ENCODE measurements around the gene GRIN2D.

The GRIN2D gene

GRCh38 chr19:48418317-48419064 lies 25.0 kb downstream of the GRIN2D start:
- TF ChIP-seq, protein P1, sequence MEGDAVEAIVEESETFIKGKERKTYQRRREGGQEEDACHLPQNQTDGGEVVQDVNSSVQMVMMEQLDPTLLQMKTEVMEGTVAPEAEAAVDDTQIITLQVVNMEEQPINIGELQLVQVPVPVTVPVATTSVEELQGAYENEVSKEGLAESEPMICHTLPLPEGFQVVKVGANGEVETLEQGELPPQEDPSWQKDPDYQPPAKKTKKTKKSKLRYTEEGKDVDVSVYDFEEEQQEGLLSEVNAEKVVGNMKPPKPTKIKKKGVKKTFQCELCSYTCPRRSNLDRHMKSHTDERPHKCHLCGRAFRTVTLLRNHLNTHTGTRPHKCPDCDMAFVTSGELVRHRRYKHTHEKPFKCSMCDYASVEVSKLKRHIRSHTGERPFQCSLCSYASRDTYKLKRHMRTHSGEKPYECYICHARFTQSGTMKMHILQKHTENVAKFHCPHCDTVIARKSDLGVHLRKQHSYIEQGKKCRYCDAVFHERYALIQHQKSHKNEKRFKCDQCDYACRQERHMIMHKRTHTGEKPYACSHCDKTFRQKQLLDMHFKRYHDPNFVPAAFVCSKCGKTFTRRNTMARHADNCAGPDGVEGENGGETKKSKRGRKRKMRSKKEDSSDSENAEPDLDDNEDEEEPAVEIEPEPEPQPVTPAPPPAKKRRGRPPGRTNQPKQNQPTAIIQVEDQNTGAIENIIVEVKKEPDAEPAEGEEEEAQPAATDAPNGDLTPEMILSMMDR (conservative IDR thresholded peaks at IDR 0.05; ENCODE audit: low read length) = peak; percentile 20
- H3K4me3 ChIP-seq (ENCODE audit: low read length) = no peak overlapping the region
- peak; percentile 49 for DNase-seq (ENCODE audit: low read depth)

- DNase-seq (ENCODE audit: low read depth) = peak; percentile 35
- TF ChIP-seq, protein P1 (conservative IDR thresholded peaks at IDR 0.05; ENCODE audit: low read length) = no peak
- no peak overlapping the region for H3K4me3 ChIP-seq (ENCODE audit: low read length)
These were observed 25.9 kb downstream of the GRIN2D start for GRCh38 chr19:48419158-48419920.

DNA sequence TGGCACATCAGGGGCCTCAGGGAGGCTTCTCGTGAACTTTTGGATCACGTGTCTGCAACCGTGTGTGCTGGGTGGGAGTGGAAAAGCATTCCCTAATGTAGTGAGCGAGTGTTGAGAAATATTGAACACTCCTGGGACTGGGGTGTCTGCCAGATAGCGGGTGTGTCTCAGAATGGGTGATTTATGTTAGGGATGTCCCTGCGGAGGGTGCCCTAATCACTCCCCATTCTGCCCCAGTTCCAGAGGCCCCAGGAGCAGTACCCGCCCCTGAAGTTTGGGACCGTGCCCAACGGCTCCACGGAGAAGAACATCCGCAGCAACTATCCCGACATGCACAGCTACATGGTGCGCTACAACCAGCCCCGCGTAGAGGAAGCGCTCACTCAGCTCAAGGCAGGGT lies 28.1 kb downstream of the GRIN2D start:
- no peak for DNase-seq (ENCODE audit: low read depth)
- TF ChIP-seq, protein P1 (conservative IDR thresholded peaks at IDR 0.05; ENCODE audit: low read length) = no peak
- H3K4me3 ChIP-seq (ENCODE audit: low read length) = no peak overlapping the region

- H3K4me3 ChIP-seq (ENCODE audit: low read length) = no peak overlapping the region
- TF ChIP-seq, protein P1 (conservative IDR thresholded peaks at IDR 0.05; ENCODE audit: low read length) = 0 out of 2 replicates have a peak, but pooled peaks have one; percentile 7
- peak; percentile 38 for DNase-seq (ENCODE audit: low read depth)
These were observed 31.3 kb downstream of the GRIN2D start for GRCh38 chr19:48424694-48425219.

DNA sequence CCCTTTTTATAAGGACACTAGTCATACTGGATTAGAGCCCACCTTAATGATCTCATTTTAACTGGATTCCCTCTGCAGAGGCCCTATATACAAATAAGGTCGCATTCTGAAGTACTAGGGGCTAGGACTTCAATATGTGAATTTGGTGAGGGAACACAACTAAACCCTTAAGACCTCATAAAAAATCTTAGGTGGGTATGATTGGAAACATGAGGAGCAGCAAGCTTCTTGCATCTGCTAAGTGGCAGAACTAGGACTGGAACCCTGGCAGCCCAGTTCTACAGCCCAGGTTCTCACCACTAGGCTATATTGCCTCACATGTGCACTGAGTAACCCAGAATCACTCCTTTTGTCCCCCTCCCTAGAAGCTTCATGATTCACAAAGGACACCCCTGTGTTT lies 35.2 kb downstream of the GRIN2D start:
- TF ChIP-seq, protein P1 (conservative IDR thresholded peaks at IDR 0.05; ENCODE audit: low read length) = no peak
- DNase-seq (ENCODE audit: low read depth) = no peak
- no peak overlapping the region for H3K4me3 ChIP-seq (ENCODE audit: low read length)

GRCh38 chr19:48433337-48433736 lies 39.9 kb downstream of the GRIN2D start:
- TF ChIP-seq, protein P1 (conservative IDR thresholded peaks at IDR 0.05; ENCODE audit: low read length) = no peak
- H3K4me3 ChIP-seq (ENCODE audit: low read length) = no peak overlapping the region
- no peak for DNase-seq (ENCODE audit: low read depth)
